ENCODE results near the gene PRSS50.
"Not testable (repeated sequence)": the region's sequence is repeated elsewhere in the genome, so short reads cannot be mapped to it uniquely, and the experiment has no call there.

Gene PRSS50

DNA sequence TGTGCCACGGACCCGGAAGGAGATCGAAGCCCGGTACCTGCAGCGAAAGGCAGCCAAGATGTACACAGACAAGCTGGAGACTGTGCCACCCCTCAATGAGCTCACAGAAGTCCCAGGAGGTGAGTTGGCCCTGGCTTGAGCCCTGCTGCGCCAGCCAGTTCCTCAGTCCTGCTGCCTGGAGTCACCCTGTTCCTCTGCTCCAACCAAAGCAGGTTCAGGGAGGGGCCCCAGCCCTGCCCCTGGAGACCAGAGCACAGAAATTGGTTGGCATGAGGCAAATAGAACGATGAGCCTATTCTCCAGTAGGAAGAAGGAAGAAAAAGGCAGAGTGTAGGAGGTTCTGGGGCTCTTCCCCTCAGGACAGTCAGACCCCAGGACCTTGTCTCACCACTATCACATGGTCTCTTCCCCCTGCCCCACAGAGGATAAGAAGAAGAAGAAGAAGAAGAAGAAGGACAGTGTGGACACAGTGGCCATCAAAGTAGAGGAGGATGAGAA lies 8.5 kb downstream of the PRSS50 start:
- no peak for DNase-seq (ENCODE audit: low read depth in 1 of 2, low spot score in 1 of 2)

DNA sequence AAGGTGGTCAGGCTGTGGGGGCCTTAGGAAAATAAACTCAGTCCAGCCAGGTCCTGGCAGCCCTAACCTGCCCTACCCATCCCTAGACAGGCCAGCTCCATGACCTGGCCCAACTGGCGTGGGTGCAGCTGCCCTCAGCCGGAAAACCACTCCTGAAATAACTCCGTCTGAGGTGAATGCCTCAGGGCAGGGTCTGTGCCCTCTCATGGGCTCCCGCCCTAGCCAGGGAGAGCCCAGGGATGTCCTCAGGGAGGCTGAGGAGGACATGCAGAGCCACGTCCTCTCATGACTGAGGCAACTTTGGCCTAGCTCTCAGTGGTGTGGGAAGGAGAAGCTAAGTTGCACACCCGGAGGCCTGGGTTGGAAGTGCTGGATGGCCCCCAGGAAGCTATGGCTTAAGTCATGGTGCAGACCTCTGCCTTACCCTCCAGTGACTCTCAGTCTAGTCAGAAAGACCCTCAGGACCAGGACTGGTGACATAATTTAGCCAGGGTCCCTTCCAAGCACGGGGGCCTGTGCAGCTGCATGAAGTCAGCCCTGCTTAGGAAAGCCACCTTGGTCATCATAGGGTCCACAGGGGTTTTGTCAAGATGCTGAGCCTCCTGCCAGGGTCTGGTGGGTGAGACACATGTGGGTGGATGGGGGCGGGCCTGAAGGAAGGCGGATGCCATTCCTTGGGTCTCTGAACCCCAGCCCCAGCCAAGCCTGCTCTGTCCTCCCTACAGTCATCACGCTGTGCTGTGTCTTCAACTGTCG lies 9.1 kb downstream of the PRSS50 start:
- no peak for DNase-seq (ENCODE audit: low read depth in 1 of 2, low spot score in 1 of 2)

DNA sequence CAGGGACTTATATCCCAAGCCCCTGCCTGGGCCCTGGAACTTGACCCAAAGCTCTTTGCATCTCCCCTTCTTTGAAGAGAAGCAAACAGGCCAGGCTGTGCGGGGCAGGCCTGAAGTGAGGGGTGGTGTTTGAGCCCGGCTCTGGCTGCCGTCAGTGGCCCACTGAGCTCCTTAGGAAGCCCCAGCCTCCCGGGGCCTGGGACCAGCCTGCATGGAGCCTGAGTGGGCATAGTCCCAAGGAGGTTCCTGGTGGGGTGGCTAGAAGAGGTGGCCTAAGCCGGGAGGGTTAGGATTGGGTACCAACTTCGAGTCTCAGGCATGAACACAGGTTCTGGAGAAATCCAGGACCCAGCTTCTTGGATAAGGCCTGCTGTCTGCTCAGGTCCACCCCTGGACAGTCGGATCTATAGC lies 10.1 kb downstream of the PRSS50 start:
- DNase-seq (ENCODE audit: low read depth in 1 of 2, low spot score in 1 of 2) = no peak

DNA sequence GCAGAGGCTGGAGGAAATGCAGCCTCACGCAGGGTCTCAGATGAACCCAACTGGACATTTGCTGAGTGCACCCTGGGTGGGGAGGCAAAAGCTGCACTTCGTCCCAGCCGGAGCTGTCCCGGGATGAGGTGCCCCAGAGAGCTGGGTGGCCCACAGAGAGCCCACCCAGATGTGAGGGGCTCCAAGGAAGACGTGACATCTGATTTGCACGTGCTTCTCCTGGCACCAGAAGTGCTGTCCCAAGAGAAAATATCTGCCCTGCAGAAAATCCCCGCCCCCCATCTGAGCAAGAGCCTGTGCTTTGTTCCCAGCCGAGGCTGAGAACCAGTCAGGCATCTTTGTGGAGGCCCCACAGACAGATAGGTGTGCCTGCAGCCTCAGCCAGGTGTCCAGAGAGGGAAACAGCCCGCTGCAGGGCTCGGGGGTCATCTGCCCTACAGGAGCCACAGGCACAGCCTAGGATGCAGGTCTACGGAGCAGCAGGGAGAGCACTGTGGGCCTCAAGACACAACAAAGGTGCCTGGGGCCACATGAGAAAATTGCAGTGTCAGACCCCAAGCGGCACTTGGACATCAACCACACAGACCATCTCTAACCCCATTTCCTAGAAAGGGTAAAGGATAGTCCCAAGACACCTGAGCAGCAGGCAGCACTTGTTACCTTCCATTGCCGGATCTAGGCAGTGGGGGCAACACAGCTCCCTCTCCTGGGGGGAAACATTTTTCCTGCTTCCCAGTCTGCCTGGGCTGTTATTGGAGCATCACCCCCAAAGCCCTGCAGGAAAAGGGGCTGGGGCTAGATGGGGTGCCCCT lies 10.7 kb downstream of the PRSS50 start:
- no peak for DNase-seq (ENCODE audit: low read depth in 1 of 2, low spot score in 1 of 2)

DNA sequence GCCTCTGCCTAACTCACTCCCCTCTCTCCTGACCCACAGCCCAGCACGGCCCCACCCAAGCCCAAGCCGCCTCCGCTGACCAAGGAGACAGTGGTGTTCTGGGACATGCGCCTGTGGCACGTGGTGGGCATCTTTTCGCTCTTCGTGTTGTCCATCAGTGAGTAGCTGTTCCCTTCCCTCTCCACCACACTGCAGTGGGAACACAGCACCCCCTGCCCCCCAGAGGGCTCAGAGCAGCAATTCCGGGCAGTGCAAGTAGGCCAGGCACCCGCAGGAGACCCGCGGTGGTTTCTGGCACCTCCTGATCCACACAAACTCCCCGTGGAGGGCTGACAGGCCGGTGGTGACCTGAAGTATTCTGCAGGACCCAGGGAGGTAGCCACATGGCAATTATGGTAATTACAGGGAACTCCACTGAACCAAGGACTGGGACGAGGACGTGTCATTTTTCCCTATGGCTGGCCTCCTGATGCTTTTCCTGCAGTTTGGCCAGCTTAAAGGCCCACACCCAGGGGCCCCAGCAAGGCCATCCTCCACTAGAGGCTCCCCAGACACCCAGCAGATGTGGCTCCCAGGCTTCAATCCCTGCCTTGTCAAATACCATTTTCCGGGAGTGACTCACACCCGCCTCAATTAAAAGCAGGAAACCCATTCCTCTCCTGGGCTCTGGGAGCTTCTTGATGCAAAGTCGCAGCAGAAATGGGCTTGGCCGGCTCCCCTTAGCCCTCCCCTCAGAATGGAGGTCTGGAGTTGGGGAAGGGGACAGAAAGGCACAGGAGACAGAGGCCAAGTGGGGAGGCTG lies 11.7 kb downstream of the PRSS50 start:
- no peak for DNase-seq (ENCODE audit: low read depth in 1 of 2, low spot score in 1 of 2)

DNA sequence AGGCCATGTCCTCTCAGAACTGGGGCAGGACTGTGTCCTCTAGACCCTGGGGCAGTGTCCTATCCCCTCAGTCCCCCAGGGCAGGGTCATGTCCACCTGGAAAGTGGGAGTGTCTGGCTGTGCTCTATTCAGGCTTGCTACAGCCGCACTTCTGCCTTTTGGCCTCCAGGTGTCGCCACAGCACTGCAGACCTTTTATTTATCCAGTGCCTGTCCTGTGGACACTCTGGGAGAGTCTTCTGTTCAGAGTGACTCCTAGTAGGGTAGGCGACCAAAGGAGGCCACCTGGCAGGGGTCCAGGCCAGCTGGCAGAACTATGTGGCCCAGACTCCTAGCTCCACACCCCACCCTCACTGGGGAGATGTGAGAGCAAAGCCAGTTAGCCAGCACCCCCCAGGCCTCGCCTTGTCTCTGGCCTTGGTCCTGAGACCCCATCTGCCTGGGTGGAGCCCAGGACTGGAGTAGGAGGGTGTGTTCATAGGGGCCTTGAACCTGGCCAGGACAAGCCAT lies 12.6 kb downstream of the PRSS50 start:
- DNase-seq (ENCODE audit: low read depth in 1 of 2, low spot score in 1 of 2) = peak; percentile 47 to 61

DNA sequence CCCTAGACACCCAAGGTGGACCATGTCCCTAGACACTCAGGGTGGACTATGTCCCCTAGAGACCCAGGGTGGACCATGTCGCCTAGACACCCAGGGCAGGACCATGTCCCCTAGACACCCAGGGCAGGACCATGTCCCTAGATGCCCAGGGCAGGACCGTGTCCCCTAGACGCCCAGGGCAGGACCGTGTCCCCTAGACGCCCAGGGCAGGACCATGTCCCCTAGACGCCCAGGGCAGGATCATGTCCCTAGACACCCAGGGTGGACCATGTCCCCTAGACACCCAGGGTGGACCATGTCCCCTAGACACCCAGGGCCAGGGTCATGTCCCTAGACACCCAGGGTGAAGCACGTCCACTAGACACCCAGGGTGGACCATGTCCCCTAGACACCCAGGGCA lies 13.3 kb downstream of the PRSS50 start:
- not testable (repeated sequence) for DNase-seq (ENCODE audit: low read depth in 1 of 2, low spot score in 1 of 2)

DNA sequence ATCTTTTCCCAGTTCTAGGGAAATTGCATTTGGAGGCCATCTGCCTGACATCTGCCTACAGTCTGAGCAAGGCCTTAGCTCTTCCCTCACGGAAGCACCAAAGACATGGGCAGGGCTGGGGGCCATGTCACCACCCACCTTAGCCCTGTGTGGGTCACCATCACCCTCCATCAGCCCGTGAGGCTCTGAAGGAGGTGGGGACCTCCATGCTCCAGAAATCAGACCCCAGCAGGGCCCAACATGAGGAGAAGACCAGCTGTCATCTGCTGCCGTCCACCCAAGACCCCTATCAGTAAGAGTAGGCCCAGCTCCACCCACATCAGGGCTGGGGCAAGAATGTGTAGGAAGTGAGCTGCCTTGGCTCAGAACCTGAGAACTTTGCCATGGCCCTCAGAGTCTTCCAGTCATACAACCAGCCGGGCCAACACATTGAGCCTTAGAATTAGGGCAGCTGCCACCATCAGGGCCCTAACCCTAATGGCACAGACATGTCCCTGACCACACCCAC lies 14.6 kb downstream of the PRSS50 start:
- no peak for DNase-seq (ENCODE audit: low read depth in 1 of 2, low spot score in 1 of 2)

DNA sequence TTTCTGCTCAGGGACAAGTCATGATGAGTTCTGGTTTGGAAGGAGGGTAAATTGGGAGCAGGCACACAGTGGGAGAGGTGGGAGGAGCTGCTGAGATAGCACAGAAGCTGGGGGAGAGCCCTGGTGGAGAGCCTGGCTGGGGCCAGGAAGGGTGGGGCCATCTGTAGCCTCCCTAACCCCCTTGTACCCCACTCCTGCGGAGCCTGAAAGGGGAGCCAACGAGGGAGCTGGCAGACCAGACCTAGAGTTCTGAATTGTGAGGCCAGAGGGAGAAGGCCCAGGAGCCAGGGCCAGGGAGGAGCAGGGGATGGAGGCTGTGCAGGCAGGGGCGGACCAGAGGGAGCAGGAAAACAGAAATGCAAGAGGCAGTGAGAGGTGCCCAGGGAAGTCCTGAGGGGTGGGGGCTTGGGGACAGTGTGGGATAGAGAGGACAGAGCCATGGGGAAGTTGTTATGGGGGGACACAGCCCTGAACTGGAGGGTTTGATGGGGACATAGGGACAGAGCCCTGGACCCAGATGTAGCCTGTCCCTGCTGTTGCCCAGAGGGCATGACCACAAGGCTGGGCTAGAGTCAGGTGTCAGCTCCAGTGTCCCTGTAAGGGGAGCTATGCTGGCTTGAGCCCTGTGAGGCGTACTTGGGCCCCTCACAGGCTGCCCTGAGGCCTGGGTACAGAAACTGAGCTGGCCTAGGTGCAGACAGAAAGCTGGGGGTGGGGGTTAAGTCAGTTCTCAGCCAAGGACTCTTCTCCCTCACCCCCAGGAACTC lies 15.2 kb downstream of the PRSS50 start:
- no peak for DNase-seq (ENCODE audit: low read depth in 1 of 2, low spot score in 1 of 2)

DNA sequence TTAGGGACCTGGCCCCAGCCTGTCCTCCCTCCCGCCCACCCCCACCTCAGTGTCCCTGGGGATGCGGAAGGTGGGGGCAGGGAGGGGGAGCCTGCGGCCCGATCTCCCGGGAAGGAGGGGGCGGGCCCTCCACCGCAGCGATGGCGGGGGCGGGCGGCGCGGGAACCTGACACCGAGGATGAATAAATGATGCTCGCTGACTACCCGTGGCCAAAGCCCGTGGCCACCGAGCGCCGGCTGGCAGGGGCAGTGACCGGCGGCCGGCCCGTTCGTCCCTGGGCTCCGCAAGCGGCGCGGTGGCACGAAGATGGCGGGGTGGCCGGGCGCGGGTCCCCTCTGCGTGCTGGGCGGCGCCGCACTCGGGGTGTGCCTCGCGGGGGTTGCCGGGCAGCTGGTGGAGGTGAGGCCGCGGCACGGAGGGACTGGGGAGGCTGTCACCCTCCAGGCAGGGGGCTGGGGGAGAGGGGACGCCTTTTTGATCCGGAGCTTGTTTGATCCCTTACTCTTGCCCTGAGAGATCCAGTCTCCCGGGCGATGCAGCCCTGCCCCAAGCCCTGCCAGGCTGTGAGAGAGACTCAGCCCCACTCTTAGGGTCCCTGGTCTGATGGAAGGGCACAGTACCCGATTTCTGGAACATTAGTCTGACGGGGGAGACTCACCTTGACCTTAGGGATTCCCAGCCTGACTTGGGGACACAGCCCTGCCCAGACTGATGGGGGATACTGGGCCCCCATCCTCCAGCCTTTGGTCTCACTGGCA lies 16.3 kb downstream of the PRSS50 start, which contains the start of gene TMIE:
Gene TMIE (plus strand): TSS at position 212 of the 759 bp plus-strand sequence. CDS start 96 bp downstream, at position 308.
- no peak for DNase-seq (ENCODE audit: low read depth in 1 of 2, low spot score in 1 of 2)

DNA sequence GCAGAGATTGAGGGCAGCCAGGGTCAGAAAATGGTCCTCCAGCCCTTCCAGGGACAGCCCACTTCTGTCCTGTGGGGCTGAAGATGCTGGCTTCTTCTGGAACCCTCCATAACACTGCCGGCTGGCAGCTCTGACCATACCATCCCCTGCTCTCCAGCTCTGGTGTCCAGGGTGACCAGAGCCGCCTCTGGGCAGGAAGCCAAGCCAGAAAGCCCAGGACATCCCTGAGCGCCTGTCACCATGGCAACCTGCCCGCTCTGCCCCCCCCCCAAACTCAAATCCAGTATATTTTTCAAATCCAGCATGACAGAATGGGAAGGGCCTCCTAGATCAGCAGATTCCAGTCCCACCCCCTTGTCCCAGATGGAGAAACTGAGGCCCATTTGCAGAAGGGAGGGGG lies 16.9 kb downstream of the PRSS50 start:
- DNase-seq (ENCODE audit: low read depth in 1 of 2, low spot score in 1 of 2) = no peak

DNA sequence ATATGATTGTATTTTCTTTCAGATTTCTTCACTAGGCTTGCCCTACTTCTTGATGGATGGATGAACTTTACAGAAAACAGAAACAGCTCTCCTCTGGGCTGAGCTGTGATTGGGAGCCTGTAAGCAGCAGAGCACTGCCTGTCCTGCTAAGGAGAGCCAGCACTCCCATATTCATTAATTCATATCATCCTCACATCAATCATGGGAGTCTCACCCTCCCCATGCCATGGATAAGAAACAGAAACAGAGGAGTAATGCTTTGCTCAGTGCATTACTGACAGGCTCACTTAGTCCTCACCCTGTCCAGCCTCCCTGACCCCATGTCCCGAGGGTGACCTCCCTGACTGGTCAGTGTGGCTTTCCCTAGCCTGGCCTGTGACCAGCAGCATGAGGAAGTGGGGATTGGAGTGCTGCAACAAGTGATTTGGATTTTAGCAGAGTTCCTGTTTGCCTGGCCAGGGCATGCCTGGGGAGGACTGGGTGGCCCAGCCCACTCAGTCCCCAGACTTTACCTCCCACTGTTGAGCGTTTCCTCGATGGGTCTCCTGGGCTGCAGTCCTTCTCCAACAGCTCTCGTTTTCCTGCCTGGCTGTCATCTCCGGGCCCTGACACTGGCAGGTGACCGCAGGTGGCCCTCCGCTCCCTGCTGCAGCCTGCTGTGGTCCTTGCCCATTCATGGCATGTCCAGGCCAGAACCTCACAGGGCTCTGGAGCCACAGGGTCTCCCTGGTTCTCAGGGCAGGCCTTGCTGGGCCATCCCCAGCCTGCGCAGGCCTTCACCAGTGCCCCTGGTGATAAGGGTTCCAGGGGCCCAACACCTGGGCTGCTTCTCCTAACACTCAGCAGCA lies 17.8 kb downstream of the PRSS50 start:
- no peak for DNase-seq (ENCODE audit: low read depth in 1 of 2, low spot score in 1 of 2)

DNA sequence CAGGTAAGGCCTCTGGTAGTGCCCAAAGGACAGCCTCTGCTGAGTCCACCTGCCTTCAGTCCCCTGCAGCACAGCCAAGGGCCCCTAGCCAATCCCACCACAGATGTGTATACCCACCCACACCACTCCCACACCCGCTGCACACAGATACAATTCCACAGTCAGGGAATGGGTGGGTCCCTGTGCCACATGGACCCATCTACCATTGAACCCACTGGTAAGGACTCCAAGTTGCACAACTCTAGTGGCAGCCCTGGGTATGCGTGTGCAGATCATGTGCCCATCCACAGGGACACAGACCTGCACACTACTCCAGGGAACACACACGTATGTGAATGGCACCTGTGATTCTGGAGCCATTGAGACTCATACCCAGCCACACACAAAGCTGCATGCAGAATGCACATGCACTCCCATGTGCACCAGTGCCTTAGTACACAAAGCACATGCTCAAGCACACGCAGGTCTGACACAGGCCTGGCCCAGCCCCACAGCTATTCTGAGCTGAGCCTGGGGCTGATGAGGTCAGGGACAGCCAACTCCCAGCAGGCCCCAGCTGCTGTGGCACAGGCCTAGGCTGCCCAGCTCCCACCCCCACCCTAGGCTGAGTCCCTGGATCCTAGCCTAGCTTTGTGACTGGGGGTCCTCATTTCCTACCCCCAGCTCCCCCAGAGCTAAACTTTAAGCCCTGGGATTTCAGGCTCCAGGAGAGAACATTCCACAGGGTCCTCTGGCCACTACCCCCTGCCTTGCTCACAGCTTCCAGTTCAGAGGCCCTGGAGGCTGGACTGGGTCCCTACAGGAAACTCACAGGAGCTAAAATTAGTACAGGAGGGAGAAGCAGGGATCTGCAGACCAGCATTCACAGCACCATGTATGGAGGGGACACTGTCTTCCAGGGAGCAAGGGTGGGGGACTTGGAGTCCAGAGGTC lies 21.4 kb downstream of the PRSS50 start:
- no peak for DNase-seq (ENCODE audit: low read depth in 1 of 2, low spot score in 1 of 2)

DNA sequence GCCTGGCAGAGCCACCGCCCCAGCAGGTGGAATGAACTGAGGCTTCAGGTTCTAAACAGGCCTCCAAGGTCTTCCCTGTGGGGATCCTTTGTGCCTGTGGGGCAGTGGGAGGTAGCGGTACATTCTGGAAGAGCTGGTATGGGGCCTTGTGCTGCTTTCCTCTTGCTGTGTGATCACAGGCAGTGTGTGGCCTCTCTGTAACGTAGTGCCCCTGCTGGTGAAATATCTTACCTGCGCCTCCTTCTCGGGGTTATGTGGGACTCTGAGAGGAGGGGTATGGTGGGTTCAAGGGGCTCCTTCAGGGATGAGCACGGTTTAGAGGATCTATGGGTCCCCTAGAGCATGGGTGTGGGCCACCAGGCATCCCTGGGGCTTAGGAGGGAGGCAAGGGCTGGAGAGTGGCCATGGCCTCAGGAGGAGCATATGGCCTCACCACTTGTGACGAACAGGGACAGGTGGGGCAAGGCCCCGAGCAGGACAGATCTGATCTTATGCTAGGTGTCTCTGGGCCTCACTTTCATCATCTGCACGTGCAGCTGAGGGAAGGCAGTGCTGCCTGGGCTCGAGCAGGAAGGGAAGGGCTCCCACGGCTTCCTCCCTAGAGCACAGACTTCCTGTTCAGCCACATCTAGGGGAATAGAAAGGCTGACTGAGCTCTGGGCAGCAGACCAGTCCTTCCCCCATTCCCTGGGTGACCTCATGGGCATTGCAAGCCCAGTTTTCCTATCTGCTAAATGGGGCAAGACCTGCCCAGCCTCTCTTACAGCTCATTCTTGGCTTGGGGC lies 22.3 kb downstream of the PRSS50 start:
- peak; percentile 27 to 34 for DNase-seq (ENCODE audit: low read depth in 1 of 2, low spot score in 1 of 2)

DNA sequence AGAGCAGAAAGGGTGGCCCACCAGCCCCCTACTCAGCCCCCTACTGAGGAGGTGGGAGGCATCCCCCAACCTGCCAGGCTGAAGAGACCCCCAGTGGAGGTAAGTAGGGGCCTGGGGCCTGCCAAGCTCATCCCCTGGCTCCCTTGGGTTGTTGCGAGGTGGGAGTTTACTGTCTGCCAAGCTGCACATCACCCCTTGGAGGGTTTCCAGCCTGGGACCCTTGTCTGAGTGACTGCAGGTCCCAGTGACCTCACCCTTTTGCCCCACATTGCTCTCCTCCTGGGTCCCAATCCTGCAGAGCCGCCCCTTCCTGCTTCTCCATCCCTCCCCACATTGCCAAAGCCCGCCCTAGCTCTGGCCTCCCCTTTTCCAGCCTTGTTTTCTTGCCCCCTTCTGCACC lies 23.1 kb downstream of the PRSS50 start:
- DNase-seq (ENCODE audit: low read depth in 1 of 2, low spot score in 1 of 2) = no peak

DNA sequence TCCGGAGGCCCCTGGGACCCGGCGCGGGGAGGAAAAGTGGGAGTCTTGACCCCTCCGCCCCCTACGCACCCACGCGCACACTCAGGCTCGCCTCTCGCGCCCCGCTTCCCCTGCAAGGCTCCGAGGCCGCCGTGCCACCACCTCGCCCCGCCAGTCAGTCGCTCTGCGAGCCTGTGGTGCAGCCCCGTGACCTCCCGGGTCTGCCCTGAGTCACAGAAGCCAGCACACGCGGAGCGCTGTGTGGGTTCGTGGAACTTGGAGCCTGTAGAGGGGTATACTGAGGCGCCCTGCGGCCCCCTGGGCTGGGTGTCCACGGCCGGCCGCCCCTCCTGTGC lies 23.8 kb downstream of the PRSS50 start:
- DNase-seq (ENCODE audit: low read depth in 1 of 2, low spot score in 1 of 2) = peak in 1 of 2 donors; percentile 21
